OCI-LY7 (cell line): ENCODE results near the gene TNP2. TPM values are rescaled to one million over a fixed set of nuclear protein-coding genes. Genes with fewer than 3 reads are reported as not detected.

Experiments
- BruUV-seq: library from RNA; stranded (reverse); fragments of 400-500 nt; replicated peaks from 2 replicates; lab custom pipeline; 2021; lab: Mats Ljungman, UMichigan
- CTCF ChIA-PET: fragments of 300-600 bp; sonication (Branson Sonifier 250); formaldehyde crosslinking; loops from one replicate; lab custom pipeline; 2022; ENCODE audit warnings: antibody characterized with exemption; ENCODE audit not compliant: unreplicated experiment; lab: Charles Lee
- POLR2A ChIA-PET: fragments of 300-600 bp; sonication (Branson Sonifier 250); formaldehyde crosslinking; loops from one replicate; lab custom pipeline; 2022; ENCODE audit warnings: antibody characterized with exemption; lab: Charles Lee
- DNase-seq: peaks from one replicate; pipeline ENCODE4 v3.0.0-alpha.2; 2015; ENCODE audit warnings: low spot score
- H2AFZ ChIP-seq: fragments of 200-600 bp; sonication (generic), shearing (Covaris generic); 2 replicates; pipeline ENCODE4 v1.6.1; 2014; ENCODE audit warnings: mild to moderate bottlenecking, antibody characterized with exemption, low read length, moderate library complexity
- H3K27ac ChIP-seq: fragments of 200-600 bp; sonication (generic); 2 replicates; pipeline ENCODE4 v1.5.1; 2014; ENCODE audit warnings: mixed run types, low read depth, mild to moderate bottlenecking, moderate library complexity, low read length, inconsistent platforms; ENCODE audit not compliant: poor library complexity, severe bottlenecking
- H3K36me3 ChIP-seq: fragments of 200-600 bp; sonication (generic); 2 replicates; pipeline ENCODE4 v1.6.1; 2014; ENCODE audit warnings: mild to moderate bottlenecking, antibody characterized with exemption, low read length, moderate library complexity, mixed read lengths; ENCODE audit not compliant: insufficient read depth
- H3K4me1 ChIP-seq: fragments of 200-600 bp; sonication (generic); 2 replicates; pipeline ENCODE4 v1.5.1; 2014; ENCODE audit warnings: mild to moderate bottlenecking, low read length; ENCODE audit not compliant: insufficient read depth, poor library complexity, severe bottlenecking
- H3K4me2 ChIP-seq: fragments of 200-600 bp; sonication (generic); 2 replicates; pipeline ENCODE4 v1.6.1; 2014; ENCODE audit warnings: mild to moderate bottlenecking, low read length
- H3K4me3 ChIP-seq: fragments of 200-600 bp; sonication (generic); 2 replicates; pipeline ENCODE4 v1.5.1; 2014; ENCODE audit warnings: mild to moderate bottlenecking, low read depth, low read length; ENCODE audit not compliant: poor library complexity, severe bottlenecking
- H3K79me2 ChIP-seq: fragments of 200-600 bp; sonication (generic); 2 replicates; pipeline ENCODE4 v1.6.1; 2016; ENCODE audit warnings: low read depth, mild to moderate bottlenecking, low read length, moderate library complexity, mixed read lengths; ENCODE audit not compliant: insufficient read depth
- H3K9me2 ChIP-seq: fragments of 200-600 bp; sonication (generic); 2 replicates; pipeline ENCODE4 v1.6.1; 2016; ENCODE audit warnings: mild to moderate bottlenecking, low read length, mixed read lengths; ENCODE audit not compliant: insufficient read depth
- H3K9me3 ChIP-seq: fragments of 200-600 bp; sonication (generic); 2 replicates; pipeline ENCODE4 v1.6.1; 2014; ENCODE audit warnings: mild to moderate bottlenecking, mixed run types, low read length, mixed read lengths
- H4K20me1 ChIP-seq: fragments of 200-600 bp; sonication (generic); 2 replicates; pipeline ENCODE4 v1.6.1; 2014; ENCODE audit warnings: mild to moderate bottlenecking, antibody characterized with exemption, low read length, moderate library complexity, mixed read lengths; ENCODE audit not compliant: insufficient read depth
- EZH2phosphoT487 ChIP-seq: fragments of 200-600 bp; sonication (generic); IDR thresholded peaks from 2 replicates; pipeline ENCODE4 v1.6.1; 2018; ENCODE audit warnings: low read depth, borderline replicate concordance, mild to moderate bottlenecking, mixed run types, antibody characterized with exemption, low read length, moderate library complexity, mixed read lengths
- intact Hi-C: fragments of 100-400 bp; cut with micrococcal nuclease; formaldehyde crosslinking; loops from one replicate; pipeline ENCODE4 v1.10.0; 2022; ENCODE audit not compliant: unreplicated experiment
- total RNA-seq, 2 experiments: library from RNA; depleted of rRNA in 1 of 2; stranded (reverse); fragments of >200 nt in 1 of 2; shearing (Covaris generic) in 1 of 2; gene quantifications; 2 replicates each; pipeline ENCODE4 v1.2.3, GENCODE V29; 2014 to 2022
- TF ChIP-seq, protein P1 (sequence below): fragments of 200-600 bp; sonication (generic); conservative IDR thresholded peaks from 2 replicates; pipeline ENCODE4 v1.5.1; 2014; ENCODE audit warnings: mild to moderate bottlenecking, antibody characterized with exemption, low read length, moderate library complexity, mixed read lengths

TNP2 gene
- total RNA-seq, 2 experiments from 2014 or later = not detected

DNA sequence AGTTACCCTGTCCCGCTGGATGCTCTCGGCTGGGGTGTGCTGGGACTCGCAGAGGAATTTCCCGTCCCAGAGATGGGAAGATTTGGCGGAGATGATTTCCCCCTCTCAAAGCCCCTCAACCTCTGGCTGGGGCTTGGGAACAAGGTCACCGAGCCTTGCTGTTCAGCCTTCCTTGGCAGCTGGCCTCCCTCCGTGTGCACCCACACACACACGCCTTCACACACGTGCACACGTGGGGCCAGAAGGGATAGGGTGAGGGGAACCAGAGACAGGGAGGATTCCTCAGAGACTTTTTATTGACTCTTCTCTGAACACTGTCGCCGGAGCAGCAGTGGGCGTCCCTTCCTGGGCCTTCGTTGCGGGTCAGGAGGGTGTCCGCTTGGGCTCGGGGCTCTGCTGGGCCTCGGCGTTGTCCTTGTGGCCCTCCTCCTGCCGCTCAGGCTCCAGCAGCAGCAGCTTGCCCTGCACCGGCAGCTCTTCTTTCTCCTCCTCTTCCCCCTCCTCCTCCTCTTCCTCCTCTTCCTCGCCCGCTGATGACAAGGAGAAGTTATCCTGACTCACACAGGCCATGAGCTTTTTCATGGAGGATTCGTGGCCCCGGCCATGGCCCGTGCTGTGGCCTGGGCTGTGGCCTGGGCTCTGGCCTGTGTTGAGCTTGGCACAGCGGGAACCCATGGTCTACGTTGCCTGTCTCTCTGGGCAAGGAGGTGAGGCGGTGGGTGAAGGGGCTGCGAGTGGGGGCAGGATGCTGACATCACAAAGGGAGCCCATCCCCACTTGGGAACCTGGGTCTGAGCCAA, 4.0 kb upstream of the TNP2 start, which contains the start of gene PRM3:
PRM3 (minus strand) TSS at position 709 of the 800 bp plus-strand sequence; CDS start at position 675, 34 bp downstream.
- H2AFZ ChIP-seq = no peak within 1 kb of the TSS

DNA sequence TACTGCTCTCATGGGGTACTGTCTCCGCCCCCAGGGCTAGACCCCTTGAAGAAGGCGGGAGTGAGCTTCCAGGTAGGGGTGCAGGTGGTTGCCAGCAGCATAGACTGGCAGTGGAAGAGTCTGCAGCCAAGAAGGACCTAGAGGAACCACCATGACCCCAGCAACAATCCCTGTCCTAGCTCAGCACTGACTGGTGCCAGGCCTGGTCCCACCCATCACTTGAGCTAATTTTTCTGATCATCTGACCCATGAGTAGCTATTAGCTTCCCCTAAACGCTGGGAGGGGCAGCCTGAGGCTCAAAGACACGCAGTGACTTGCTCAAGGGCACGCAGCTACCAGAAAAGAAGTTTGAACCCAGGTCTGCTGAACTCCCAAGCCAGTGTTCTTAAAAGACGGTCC, 3.4 kb upstream of the TNP2 start:
- H4K20me1 ChIP-seq = no peaks in the 10 kb centered on the region
- ChIA-PET CTCF (no interaction called here), POLR2A (interaction anchor here (1.2 kb wide), 1 partner anchor 12 kb away, joined by 4 read pairs; no protein-coding TSS in a partner anchor)
- intact Hi-C loops = no loop called here
- H3K4me3 ChIP-seq = no peak overlapping the region
- DNase-seq = no peak
- BruUV-seq = no TSS peak
- H3K4me2 ChIP-seq = no peak overlapping the region
- H2AFZ ChIP-seq = no peak overlapping the region
- no peaks in the 10 kb centered on the region for H3K36me3 ChIP-seq
- H3K79me2 ChIP-seq = no peaks in the 10 kb centered on the region
- no peaks in the 10 kb centered on the region for H3K4me1 ChIP-seq
- H3K27ac ChIP-seq = no peak overlapping the region
- no peaks in the 10 kb centered on the region for H3K9me2 ChIP-seq
- H3K9me3 ChIP-seq = no peaks in the 10 kb centered on the region
- TF ChIP-seq, protein P1, sequence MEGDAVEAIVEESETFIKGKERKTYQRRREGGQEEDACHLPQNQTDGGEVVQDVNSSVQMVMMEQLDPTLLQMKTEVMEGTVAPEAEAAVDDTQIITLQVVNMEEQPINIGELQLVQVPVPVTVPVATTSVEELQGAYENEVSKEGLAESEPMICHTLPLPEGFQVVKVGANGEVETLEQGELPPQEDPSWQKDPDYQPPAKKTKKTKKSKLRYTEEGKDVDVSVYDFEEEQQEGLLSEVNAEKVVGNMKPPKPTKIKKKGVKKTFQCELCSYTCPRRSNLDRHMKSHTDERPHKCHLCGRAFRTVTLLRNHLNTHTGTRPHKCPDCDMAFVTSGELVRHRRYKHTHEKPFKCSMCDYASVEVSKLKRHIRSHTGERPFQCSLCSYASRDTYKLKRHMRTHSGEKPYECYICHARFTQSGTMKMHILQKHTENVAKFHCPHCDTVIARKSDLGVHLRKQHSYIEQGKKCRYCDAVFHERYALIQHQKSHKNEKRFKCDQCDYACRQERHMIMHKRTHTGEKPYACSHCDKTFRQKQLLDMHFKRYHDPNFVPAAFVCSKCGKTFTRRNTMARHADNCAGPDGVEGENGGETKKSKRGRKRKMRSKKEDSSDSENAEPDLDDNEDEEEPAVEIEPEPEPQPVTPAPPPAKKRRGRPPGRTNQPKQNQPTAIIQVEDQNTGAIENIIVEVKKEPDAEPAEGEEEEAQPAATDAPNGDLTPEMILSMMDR = no peak
- no peak for TF ChIP-seq EZH2phosphoT487

More for the DNA sequence above, 4.0 kb upstream of the TNP2 start, which contains the start of gene PRM3:
- ChIA-PET CTCF (interaction anchor here (0.6 kb wide), 2 partner anchors 78 to 470 kb away, joined by 4 read pairs; no protein-coding TSS in a partner anchor), POLR2A (interaction anchor here (1.2 to 1.3 kb wide), 2 partner anchors 11 kb away, joined by 3 to 4 read pairs; no protein-coding TSS in a partner anchor)
- Histone ChIP-seq H3K79me2 (no peaks in the 10 kb centered on the region), H3K27ac (no peak within 1 kb of the TSS), H3K4me3 (no peak within 1 kb of the TSS), H3K9me2 (no peaks in the 10 kb centered on the region), H3K4me2 (no peak within 1 kb of the TSS), H4K20me1 (no peaks in the 10 kb centered on the region), H3K4me1 (no peaks in the 10 kb centered on the region), H3K9me3 (no peaks in the 10 kb centered on the region), H3K36me3 (no peaks in the 10 kb centered on the region)
- DNase-seq = no peak
- TF ChIP-seq, protein P1 = no peak
- TF ChIP-seq EZH2phosphoT487 = no peak
- BruUV-seq = no TSS peak
- intact Hi-C loops = no loop called here

DNA sequence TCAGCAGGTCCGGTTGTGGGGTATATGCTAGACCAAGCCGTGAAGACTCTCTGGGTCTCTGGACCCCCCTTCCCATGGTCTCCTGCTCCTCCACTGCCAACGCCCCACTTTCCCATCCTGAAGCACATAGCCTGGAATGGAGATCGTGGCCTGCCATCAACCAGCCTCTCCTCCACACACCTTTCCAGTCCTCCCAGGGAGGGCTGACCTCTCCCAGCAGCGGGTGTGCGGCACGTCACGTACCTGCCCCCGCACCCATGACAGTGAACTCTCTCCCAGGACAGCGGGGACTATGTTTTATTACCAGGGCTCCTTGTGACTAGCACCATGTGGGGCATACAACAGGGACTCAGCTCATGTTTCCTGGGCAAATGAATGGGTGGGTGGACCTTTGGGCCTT, 2.5 kb upstream of the TNP2 start:
- H3K27ac ChIP-seq = no peak overlapping the region
- TF ChIP-seq, protein P1 = no peak
- TF ChIP-seq EZH2phosphoT487 = no peak
- H3K9me3 ChIP-seq = no peaks in the 10 kb centered on the region
- CTCF ChIA-PET = no interaction called here
- POLR2A ChIA-PET = interaction anchor here (0.5 to 1.4 kb wide), 3 partner anchors 13 to 72 kb away, joined by 3 to 4 read pairs (median 4); no protein-coding TSS in a partner anchor
- H3K9me2 ChIP-seq = no peaks in the 10 kb centered on the region
- no peaks in the 10 kb centered on the region for H3K4me1 ChIP-seq
- H3K36me3 ChIP-seq = no peaks in the 10 kb centered on the region
- H3K79me2 ChIP-seq = no peaks in the 10 kb centered on the region
- no peaks in the 10 kb centered on the region for H4K20me1 ChIP-seq
- H3K4me3 ChIP-seq = no peak overlapping the region
- H2AFZ ChIP-seq = no peak overlapping the region
- H3K4me2 ChIP-seq = no peak overlapping the region
- DNase-seq = no peak
- BruUV-seq = no TSS peak
- intact Hi-C loops = no loop called here
